Tibial nerve (tissue), 4 donors: ENCODE results near the gene BCL2.

Experiments used
- EP300 ChIP-seq, 2 donors: sonication (generic); formaldehyde crosslinking; IDR thresholded peaks; one replicate each; pipeline ENCODE4 v1.6.1; 2017; ENCODE audit warnings: antibody characterized with exemption in 2 of 2, mild to moderate bottlenecking in 1 of 2
- POLR2A ChIP-seq, 2 donors: fragments of 450-650 bp; IDR thresholded peaks; one replicate each; pipeline ENCODE4 v1.6.1; 2017; ENCODE audit warnings: antibody characterized with exemption in 2 of 2, mild to moderate bottlenecking in 2 of 2, moderate library complexity in 2 of 2
- TF ChIP-seq, protein P1 (sequence below), 5 experiments: fragments of 200-600 bp in 3 of 5; fragments of 450-650 bp in 2 of 5; sonication (generic) in 3 of 5; IDR thresholded peaks; one replicate each; pipeline ENCODE4 v1.5.1; 2016 to 2019; ENCODE audit warnings: antibody characterized with exemption in 5 of 5, mild to moderate bottlenecking in 3 of 5, moderate library complexity in 2 of 5

DNA sequence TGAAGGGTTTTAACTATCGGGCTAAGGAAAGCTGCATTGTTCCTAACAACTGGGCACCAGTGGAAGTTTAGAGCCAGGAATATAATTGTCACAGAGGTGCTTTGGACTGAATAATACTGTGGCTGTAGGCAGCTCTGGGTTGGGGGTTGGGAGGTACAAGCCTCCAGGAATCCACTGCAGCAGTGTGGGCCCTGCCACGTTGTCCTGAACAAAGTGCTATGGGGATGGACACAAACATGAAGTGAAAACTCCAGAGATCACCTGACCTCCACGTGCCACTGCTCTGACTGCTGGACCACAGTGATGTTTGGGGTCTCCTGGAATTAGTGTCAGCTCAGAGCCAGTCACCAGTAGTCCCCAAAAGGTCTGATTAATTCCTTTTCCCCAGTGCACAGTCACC is 110.9 kb downstream of the BCL2 start:
- TF ChIP-seq EP300 (IDR thresholded peaks at IDR 0.05) (no peak), POLR2A (IDR thresholded peaks at IDR 0.05) (no peak)
- TF ChIP-seq, protein P1, sequence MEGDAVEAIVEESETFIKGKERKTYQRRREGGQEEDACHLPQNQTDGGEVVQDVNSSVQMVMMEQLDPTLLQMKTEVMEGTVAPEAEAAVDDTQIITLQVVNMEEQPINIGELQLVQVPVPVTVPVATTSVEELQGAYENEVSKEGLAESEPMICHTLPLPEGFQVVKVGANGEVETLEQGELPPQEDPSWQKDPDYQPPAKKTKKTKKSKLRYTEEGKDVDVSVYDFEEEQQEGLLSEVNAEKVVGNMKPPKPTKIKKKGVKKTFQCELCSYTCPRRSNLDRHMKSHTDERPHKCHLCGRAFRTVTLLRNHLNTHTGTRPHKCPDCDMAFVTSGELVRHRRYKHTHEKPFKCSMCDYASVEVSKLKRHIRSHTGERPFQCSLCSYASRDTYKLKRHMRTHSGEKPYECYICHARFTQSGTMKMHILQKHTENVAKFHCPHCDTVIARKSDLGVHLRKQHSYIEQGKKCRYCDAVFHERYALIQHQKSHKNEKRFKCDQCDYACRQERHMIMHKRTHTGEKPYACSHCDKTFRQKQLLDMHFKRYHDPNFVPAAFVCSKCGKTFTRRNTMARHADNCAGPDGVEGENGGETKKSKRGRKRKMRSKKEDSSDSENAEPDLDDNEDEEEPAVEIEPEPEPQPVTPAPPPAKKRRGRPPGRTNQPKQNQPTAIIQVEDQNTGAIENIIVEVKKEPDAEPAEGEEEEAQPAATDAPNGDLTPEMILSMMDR (IDR thresholded peaks at IDR 0.05), result no peak
